Gastroesophageal sphincter (tissue), 3 donors: Measurements from ENCODE around the gene CIROP.

Experiments
- POLR2A ChIP-seq, 2 donors: fragments of 450-650 bp; IDR thresholded peaks; one replicate each; pipeline ENCODE4 v1.6.1; 2017; ENCODE audit warnings: antibody characterized with exemption in 2 of 2, mild to moderate bottlenecking in 2 of 2, moderate library complexity in 1 of 2
- POLR2AphosphoS5 ChIP-seq: sonication (generic); formaldehyde crosslinking; IDR thresholded peaks from one replicate; pipeline ENCODE4 v1.6.1; 2017; ENCODE audit warnings: antibody characterized with exemption
- TF ChIP-seq, protein P1 (sequence below), 4 experiments: fragments of 200-600 bp in 2 of 4; fragments of 450-650 bp in 2 of 4; sonication (generic) in 1 of 4; IDR thresholded peaks; one replicate each; pipeline ENCODE4 v1.5.1; 2017 to 2019; ENCODE audit warnings: antibody characterized with exemption in 4 of 4, mild to moderate bottlenecking in 2 of 4, moderate library complexity in 2 of 4

DNA sequence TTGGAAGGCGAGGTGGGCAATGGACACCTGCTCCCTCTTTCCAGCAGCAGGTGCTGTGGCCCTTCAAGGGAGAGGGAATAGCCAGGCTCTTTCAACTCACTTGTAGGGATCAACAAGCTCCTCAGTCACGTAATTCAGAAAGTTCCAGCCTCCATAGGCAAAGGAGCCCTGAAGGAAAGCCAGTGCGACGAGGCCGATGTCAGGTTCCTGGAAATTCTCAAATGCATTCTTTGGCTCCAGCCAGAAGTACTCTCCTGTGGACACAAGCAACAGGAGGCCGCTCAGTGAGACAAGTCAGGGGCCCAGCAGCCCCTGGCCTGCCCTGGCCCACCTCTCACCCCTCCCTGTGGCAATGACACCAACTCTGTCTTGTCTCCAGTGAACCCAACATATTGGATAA, 35.6 kb upstream of the CIROP start:
- TF ChIP-seq, protein P1, sequence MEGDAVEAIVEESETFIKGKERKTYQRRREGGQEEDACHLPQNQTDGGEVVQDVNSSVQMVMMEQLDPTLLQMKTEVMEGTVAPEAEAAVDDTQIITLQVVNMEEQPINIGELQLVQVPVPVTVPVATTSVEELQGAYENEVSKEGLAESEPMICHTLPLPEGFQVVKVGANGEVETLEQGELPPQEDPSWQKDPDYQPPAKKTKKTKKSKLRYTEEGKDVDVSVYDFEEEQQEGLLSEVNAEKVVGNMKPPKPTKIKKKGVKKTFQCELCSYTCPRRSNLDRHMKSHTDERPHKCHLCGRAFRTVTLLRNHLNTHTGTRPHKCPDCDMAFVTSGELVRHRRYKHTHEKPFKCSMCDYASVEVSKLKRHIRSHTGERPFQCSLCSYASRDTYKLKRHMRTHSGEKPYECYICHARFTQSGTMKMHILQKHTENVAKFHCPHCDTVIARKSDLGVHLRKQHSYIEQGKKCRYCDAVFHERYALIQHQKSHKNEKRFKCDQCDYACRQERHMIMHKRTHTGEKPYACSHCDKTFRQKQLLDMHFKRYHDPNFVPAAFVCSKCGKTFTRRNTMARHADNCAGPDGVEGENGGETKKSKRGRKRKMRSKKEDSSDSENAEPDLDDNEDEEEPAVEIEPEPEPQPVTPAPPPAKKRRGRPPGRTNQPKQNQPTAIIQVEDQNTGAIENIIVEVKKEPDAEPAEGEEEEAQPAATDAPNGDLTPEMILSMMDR (IDR thresholded peaks at IDR 0.05): no peak
- TF ChIP-seq POLR2AphosphoS5 (no peak), POLR2A (IDR thresholded peaks at IDR 0.05) (no peak)
